Activated CD8-positive, alpha-beta memory T cell treated with anti-CD3 and anti-CD28 coated beads, Interleukin-2, amount 50 U/mL, for 24 hours (primary cell): ENCODE measurements around the gene OR2A14.
"Not testable (repeated sequence)": the region's sequence is repeated elsewhere in the genome, so short reads cannot be mapped to it uniquely, and the experiment has no call there.

Experiments
- DNase-seq: peaks from one replicate; pipeline ENCODE4 v3.0.0-alpha.2; 2020; ENCODE audit errors: extremely low read depth

Gene OR2A14

DNA sequence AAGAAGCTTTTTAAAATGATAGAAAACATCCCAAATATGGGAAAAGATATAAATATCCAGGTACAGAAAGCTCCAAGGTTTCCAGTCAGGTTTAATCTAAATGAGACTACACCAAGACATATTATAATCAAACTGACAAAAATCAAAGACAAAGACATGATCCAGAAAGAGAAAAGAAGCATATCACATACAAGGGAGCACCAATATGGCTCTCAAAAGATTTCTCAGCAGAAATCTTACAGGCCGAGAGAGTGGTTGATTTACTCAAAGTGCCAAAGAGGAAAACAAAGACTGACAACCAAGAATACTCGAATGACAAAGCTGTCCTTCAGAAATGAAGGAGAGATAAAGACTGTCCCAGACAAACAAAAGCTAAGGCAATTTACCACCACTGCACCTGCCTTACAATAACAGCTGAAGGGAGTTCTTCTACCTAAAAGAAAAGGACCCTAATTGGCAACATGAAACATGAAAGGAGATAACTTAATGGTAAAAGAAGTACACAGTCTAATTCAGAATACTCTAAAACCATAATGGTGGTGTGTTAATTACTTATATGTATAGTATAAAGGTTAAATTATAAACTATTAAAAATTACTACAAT, 25.4 kb downstream of the OR2A14 start:
- DNase-seq = no peak

- DNase-seq = no peak
Observed at GRCh38 chr7:144158861-144159260, 35.9 kb downstream of the OR2A14 start.

GRCh38 chr7:144164784-144165183, 41.8 kb downstream of the OR2A14 start:
- DNase-seq = no peak

GRCh38 chr7:144171594-144172350, 48.8 kb downstream of the OR2A14 start:
- not testable (repeated sequence) for DNase-seq

DNA sequence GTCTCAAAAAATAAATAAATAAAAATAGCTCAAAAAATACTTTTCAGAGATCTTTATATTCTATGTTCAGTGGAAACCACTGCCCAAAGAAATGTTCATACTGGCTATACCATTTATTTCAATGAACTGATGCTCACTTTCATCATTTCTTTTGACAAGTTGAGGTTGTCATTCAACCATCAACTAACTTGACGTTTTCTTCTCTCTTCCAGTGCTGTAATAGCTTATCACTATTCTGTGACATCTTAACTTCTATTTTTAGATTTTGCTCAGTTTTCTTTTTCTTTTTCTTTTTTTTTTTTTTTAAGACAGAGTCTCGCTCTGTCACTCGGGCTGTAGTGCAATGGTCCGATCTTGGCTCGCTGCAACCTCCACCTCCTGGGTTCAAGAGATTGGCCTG, 51.6 kb downstream of the OR2A14 start:
- no peak for DNase-seq

GRCh38 chr7:144178380-144179164, 55.6 kb downstream of the OR2A14 start:
- DNase-seq = not testable (repeated sequence)

- DNase-seq = not testable (repeated sequence)
Observed at GRCh38 chr7:144179165-144179479, 56.1 kb downstream of the OR2A14 start.
